IPS-NIHi11 (cell line): ENCODE data around the gene PLCE1.
"Not testable (repeated sequence)": the region's sequence is repeated elsewhere in the genome, so short reads cannot be mapped to it uniquely, and the experiment has no call there.

Source experiments
- DNase-seq: peaks from one replicate; pipeline ENCODE4 v3.0.0; 2012; ENCODE audit warnings: mixed read lengths, low spot score

PLCE1 gene

DNA sequence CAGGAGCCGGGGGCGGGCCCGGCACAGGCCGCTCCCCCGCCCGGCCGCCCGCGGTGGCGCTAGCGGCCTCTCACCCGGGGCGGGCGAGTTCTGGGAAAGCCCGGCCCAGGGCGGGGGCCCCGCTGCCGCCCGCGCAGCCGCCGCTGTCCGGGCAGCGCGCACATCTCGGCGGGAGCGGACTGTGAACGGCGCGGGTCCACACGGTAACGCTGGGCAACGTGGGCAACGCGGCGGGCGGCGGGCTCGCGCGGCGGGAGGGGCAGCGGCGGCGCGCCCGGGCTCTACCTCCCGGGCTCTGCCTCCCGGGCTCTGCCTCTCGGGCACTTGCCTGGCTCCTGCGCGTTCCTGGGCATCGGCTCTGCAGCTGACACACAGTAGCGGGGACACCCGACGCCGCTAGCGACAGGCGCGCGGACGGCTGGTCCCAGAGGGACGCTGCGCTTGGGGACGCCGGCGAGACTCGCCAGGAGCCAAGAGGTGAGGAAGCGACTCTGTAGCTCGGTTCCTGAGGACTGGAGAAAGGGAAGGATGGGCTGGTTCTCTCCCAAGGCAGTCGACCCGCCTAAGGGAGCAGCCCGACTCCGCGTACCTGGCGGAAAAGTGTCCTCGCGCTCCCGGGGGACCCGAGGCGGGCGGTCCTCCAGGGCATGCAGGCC is at the start of gene PLCE1:
Gene PLCE1 (plus strand): TSS at position 150 of the 656 bp plus-strand sequence. CDS start 37,116 bp downstream, outside the sequence.
- peak; percentile 79 for DNase-seq

DNA sequence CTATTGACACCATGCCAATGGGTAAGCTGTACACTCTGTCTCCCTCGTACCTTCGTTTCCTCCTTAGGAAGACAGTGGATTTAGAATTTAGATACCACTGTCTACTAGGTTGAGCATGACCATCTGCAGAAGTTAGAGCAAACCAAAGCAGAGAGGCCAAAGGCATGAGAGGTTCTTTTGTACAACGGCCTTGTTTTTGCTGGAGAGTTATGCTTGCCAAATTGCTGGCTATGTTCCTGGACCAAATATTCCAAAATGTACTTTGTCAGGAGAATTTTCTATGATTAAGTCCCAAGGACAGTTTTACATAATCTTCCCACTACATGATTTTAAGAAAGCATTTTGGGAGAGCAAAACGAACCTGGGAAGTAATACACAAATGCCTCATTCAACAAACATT is 47.9 kb upstream of the PLCE1 start:
- DNase-seq, result no peak

DNA sequence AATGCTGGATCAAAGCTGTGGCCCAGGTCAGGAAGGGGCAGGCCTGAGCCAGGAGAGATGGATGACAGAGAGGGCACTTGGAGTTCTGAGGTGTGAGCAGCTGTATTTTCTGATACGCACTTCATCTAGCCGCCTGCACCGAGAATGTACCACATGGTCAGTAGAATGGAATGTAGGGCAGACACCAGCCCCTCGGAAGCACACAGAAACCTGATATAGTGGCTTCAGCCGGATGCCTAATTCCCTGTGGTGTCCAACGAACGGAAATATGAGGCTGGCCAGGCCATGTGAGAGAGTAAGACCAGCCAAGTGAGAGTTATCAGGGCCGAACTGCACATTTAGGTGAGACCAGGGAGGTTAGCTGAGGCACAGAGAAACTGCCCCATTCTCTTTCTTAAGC is 46.7 kb upstream of the PLCE1 start:
- DNase-seq, result peak; percentile 55

DNA sequence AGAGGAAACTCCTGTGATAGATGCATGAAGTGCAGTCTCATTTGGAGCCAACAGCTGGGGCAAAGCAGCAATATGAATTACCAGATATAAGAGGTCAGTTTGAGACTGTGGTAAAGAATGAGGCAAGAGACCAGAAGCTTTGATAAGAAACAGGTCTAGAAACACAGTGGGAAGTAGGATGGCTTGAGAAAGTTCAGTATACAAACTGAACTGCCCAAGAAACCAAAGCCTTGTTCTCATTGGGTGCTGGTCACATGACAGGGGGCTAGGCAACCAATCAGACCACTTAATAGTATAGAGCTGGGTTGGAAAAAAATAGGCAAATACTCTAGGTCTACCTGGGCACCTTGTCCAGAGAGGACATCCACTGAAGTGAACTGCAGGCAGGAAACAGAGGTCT is 46.2 kb upstream of the PLCE1 start:
- peak; percentile 30 for DNase-seq

- no peak for DNase-seq
Observed at GRCh38 chr10:93951905-93952304, 41.8 kb upstream of the PLCE1 start.

DNA sequence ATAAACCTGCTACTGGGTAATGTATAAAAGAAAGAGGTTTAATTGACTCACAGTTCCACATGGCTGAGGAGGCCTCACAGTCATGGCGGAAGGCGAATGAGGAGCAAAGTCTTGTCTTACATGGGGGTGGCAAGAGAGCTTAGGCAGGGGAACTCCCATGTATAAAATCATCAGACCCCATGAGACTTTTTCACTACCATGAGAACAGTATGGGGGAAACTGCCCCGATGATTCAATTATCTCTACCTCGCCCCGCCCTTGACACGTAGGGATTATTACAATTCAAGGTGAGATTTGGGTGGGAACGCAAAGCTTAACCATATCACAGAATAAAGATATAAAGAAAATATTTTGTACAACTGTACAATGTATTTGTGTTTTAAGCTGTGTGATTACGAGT is 39.4 kb upstream of the PLCE1 start:
- no peak for DNase-seq

DNA sequence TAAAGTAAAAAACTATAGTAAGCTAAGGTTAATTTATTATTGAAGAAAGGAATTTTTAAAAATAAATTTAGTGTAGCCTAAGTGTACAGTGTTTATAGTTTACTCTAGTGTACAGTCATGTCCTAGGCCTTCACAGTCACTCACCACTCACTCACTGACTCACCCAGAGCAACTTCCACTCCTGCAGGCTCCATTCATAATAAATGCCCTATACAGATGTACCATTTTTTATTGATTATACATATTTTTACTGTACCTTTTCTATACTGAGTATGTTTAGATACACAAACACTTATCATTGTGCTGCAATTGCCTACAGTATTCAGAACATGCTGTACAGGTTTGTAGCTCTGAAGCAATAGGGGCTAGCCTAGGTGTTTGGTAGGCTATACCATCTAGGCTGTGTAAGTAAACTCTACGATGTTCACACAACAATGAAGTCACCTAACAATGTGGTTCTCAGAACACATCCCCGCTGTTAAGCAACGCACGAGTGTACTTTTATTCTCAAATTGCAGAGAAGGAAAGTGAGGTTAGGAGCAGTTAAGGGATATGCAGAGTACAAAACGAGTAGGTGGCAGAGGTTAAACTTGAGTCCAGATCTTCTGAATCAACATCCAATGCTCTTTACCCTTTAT is 38.9 kb upstream of the PLCE1 start:
- DNase-seq, result no peak

GRCh38 chr10:93958834-93959233 is 34.9 kb upstream of the PLCE1 start:
- DNase-seq, result no peak

DNA sequence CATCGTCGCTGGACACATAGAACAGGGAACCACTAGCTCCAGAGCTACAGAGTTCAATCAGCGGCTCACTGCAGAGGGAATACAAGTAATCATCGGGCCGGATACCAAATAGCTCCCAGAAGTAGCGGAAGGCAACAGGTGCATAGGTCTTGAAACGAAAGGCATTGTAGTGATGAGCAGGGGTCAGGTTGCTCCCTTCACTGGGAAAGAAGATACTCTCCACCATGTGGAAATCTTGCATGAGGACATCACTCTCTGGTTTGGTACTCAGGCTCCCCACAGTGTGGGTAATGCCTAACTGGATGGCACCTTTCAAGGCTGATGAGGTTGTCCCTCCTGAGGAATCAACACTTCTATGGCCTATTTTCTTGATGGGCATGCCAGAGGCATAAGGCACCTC is 32.7 kb upstream of the PLCE1 start:
- DNase-seq, result not testable (repeated sequence)

GRCh38 chr10:93962973-93963372 is 30.8 kb upstream of the PLCE1 start:
- DNase-seq, result no peak

GRCh38 chr10:93963434-93963833 is 30.3 kb upstream of the PLCE1 start:
- no peak for DNase-seq

GRCh38 chr10:93965911-93966310 is 27.8 kb upstream of the PLCE1 start:
- DNase-seq, result no peak

- DNase-seq, result no peak
Observed at GRCh38 chr10:93967756-93968155, 26.0 kb upstream of the PLCE1 start.

DNA sequence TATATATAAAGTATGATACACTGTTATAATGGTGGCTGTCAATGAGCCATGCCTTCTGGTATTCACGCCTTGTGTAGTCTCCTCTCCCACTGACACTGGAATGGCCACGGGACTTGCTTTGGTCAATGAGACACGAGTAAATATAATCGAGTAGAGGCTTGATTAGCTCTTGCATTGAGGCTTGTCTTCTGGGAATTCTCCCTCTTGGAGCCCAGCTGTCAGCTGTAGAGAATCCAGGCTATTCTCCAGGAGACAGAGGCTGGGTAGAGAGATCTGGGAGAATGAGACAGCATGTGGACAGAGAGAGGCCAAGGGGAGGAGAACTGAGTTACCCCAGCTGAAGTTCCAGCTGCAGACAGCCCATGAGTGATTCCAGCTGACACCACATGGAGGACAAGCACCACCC is 25.2 kb upstream of the PLCE1 start:
- DNase-seq, result no peak

- DNase-seq, result not testable (repeated sequence)
Observed at GRCh38 chr10:93970433-93971010, 23.2 kb upstream of the PLCE1 start.

- no peak for DNase-seq
Observed at GRCh38 chr10:93973748-93974445, 19.8 kb upstream of the PLCE1 start.

GRCh38 chr10:93977442-93977841 is 16.3 kb upstream of the PLCE1 start:
- no peak for DNase-seq

- no peak for DNase-seq
Observed at GRCh38 chr10:93980486-93980885, 13.2 kb upstream of the PLCE1 start.

DNA sequence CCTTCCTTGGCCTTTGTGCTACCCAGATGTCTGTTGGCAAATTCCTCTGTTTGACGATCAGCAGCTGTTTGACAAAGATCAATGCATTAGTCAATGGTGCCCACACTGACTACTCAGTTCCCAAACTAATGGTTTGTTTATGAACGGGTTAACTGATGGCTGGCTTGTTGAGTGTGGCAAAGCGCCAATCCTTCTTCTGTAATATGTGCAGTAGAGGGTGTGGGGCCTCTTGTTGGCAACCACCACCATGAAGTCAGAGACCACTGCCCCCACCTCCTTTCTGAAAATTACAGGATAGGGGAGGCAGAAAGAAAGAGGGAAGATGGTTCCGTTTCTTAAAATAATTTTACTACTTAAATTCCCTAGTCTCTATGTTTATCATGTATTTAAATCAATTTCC is 2.6 kb upstream of the PLCE1 start:
- DNase-seq, result no peak

GRCh38 chr10:93991596-93992284 is 2.0 kb upstream of the PLCE1 start:
- peak; percentile 73 for DNase-seq

GRCh38 chr10:93992400-93993030 is 1.2 kb upstream of the PLCE1 start:
- no peak for DNase-seq

- DNase-seq, result no peak
Observed at GRCh38 chr10:93993414-93993781, 333 bp upstream of the PLCE1 start.
